Measurements from ENCODE around the gene KRT81. TPM values are rescaled to one million over a fixed set of nuclear protein-coding genes. Genes with fewer than 3 reads are reported as not detected.
"Not testable (repeated sequence)": the region's sequence is repeated elsewhere in the genome, so short reads cannot be mapped to it uniquely, and the experiment has no call there.

The KRT81 gene
- total RNA-seq, 1 experiment from 2014 or later: 0.90 TPM

- H3K27me3 ChIP-seq (ENCODE audit: control insufficient read depth, insufficient read depth, low read length): no peaks in the 10 kb centered on the region
- POLR2A ChIA-PET: no interaction called here
- in situ Hi-C loops (cut with HindIII; ENCODE audit: low pct_unique_long_range_greater_than_20kb, low sequenced_read_pairs): no loop called here
These were observed 3.5 kb upstream of the KRT81 start for GRCh38 chr12:52294803-52295202.

GRCh38 chr12:52293926-52294325, 2.6 kb upstream of the KRT81 start:
- H3K4me1 ChIP-seq (ENCODE audit: control insufficient read depth, insufficient read depth, low read length): no peaks in the 10 kb centered on the region
- DNase-seq (ENCODE audit: low read depth, low spot score) (no peak), ATAC-seq (no peak)
- no peak for TF ChIP-seq POLR2AphosphoS5 (IDR thresholded peaks at IDR 0.05; ENCODE audit: low read depth, low read length)
- no peak for TF ChIP-seq REST (IDR thresholded peaks at IDR 0.05; ENCODE audit: insufficient read depth in 1 of 2, low read depth in 2 of 2, low read length in 1 of 2)
- no peak for TF ChIP-seq SIN3A (IDR thresholded peaks at IDR 0.05; ENCODE audit: borderline replicate concordance, insufficient read depth, low read depth, low read length)
- in situ Hi-C loops (cut with HindIII; ENCODE audit: low pct_unique_long_range_greater_than_20kb, low sequenced_read_pairs): no loop called here
- H3K27ac ChIP-seq (ENCODE audit: low read length): no peak overlapping the region
- no TSS peak for BruUV-seq (replicated peaks)
- intact Hi-C loops (cut with micrococcal nuclease; ENCODE audit: unreplicated experiment): no loop called here
- ChIA-PET CTCF (no interaction called here), POLR2A (no interaction called here)
- H3K9me3 ChIP-seq (ENCODE audit: control insufficient read depth, insufficient read depth, low read depth, low read length): no peaks in the 10 kb centered on the region
- H3K4me3 ChIP-seq (ENCODE audit: low read depth in 2 of 2, low read length in 2 of 2): no peak overlapping the region
- no peaks in the 10 kb centered on the region for H3K27me3 ChIP-seq (ENCODE audit: control insufficient read depth, insufficient read depth, low read length)
- H3K36me3 ChIP-seq (ENCODE audit: control insufficient read depth, insufficient read depth, low read length): no peaks in the 10 kb centered on the region

More at GRCh38 chr12:52294803-52295202, 3.5 kb upstream of the KRT81 start:
- Histone ChIP-seq H3K4me1 (ENCODE audit: control insufficient read depth, insufficient read depth, low read length) (no peaks in the 10 kb centered on the region), H3K36me3 (ENCODE audit: control insufficient read depth, insufficient read depth, low read length) (no peaks in the 10 kb centered on the region), H3K27ac (ENCODE audit: low read length) (no peak overlapping the region), H3K9me3 (ENCODE audit: control insufficient read depth, insufficient read depth, low read depth, low read length) (no peaks in the 10 kb centered on the region), H3K4me3 (ENCODE audit: low read depth in 2 of 2, low read length in 2 of 2) (no peak overlapping the region)
- CTCF ChIA-PET: no interaction called here
- ATAC-seq: no peak
- BruUV-seq (replicated peaks): no TSS peak
- intact Hi-C loops (cut with micrococcal nuclease; ENCODE audit: unreplicated experiment): no loop called here
- TF ChIP-seq POLR2AphosphoS5 (IDR thresholded peaks at IDR 0.05; ENCODE audit: low read depth, low read length): no peak
- no peak for TF ChIP-seq CTCF (IDR thresholded peaks at IDR 0.05)
- TF ChIP-seq REST (IDR thresholded peaks at IDR 0.05; ENCODE audit: insufficient read depth in 1 of 2, low read depth in 2 of 2, low read length in 1 of 2): no peak
- TF ChIP-seq TCF7L2 (IDR thresholded peaks at IDR 0.05; ENCODE audit: low read depth, low read length): no peak
- TF ChIP-seq SIN3A (IDR thresholded peaks at IDR 0.05; ENCODE audit: borderline replicate concordance, insufficient read depth, low read depth, low read length): no peak
- DNase-seq (ENCODE audit: low read depth, low spot score): no peak

GRCh38 chr12:52290483-52291134, 725 bp downstream of the KRT81 start:
- H3K27me3 ChIP-seq (ENCODE audit: control insufficient read depth, insufficient read depth, low read length); H3K4me1 ChIP-seq (ENCODE audit: control insufficient read depth, insufficient read depth, low read length); DNase-seq (ENCODE audit: low read depth, low spot score); CTCF ChIA-PET; intact Hi-C loops (cut with micrococcal nuclease; ENCODE audit: unreplicated experiment); POLR2A ChIA-PET; H3K36me3 ChIP-seq (ENCODE audit: control insufficient read depth, insufficient read depth, low read length); in situ Hi-C loops (cut with HindIII; ENCODE audit: low pct_unique_long_range_greater_than_20kb, low sequenced_read_pairs); ATAC-seq; BruUV-seq (replicated peaks); H3K9me3 ChIP-seq (ENCODE audit: control insufficient read depth, insufficient read depth, low read depth, low read length); H3K4me3 ChIP-seq (ENCODE audit: low read depth in 2 of 2, low read length in 2 of 2); H3K27ac ChIP-seq (ENCODE audit: low read length): not testable (repeated sequence)

GRCh38 chr12:52287816-52288805, 3.2 kb downstream of the KRT81 start:
- H3K4me1 ChIP-seq (ENCODE audit: control insufficient read depth, insufficient read depth, low read length): peaks cover 15% of the 10 kb centered on the region
- H3K27me3 ChIP-seq (ENCODE audit: control insufficient read depth, insufficient read depth, low read length); H3K36me3 ChIP-seq (ENCODE audit: control insufficient read depth, insufficient read depth, low read length); H3K4me3 ChIP-seq (ENCODE audit: low read depth in 2 of 2, low read length in 2 of 2); POLR2A ChIA-PET; H3K27ac ChIP-seq (ENCODE audit: low read length); CTCF ChIA-PET; ATAC-seq; in situ Hi-C loops (cut with HindIII; ENCODE audit: low pct_unique_long_range_greater_than_20kb, low sequenced_read_pairs); intact Hi-C loops (cut with micrococcal nuclease; ENCODE audit: unreplicated experiment); H3K9me3 ChIP-seq (ENCODE audit: control insufficient read depth, insufficient read depth, low read depth, low read length); BruUV-seq (replicated peaks); DNase-seq (ENCODE audit: low read depth, low spot score): not testable (repeated sequence)

Measured in Panc1 (cell line).